Measurements from ENCODE around the gene SLC22A14.

DNA sequence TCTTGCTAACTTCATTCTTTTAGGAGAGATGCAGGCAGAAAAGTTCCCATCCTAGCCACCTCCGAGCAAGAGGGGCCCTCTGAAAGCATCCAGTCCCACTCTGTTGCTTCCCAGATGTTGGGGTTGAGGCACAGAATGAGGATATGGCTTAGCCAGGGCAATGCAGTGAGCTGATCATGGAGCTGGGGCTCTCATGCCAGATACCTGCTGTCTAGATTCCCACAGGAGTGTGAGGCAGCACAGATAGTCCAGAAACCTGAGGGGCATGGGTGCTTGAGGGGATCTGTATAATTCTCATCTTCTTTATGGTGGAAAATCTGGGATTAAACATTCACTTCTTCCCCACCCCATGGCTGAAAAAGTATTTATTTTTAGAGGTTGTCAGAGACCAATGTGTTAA, 15.3 kb upstream of the SLC22A14 start:
- TF ChIP-seq, protein P1, sequence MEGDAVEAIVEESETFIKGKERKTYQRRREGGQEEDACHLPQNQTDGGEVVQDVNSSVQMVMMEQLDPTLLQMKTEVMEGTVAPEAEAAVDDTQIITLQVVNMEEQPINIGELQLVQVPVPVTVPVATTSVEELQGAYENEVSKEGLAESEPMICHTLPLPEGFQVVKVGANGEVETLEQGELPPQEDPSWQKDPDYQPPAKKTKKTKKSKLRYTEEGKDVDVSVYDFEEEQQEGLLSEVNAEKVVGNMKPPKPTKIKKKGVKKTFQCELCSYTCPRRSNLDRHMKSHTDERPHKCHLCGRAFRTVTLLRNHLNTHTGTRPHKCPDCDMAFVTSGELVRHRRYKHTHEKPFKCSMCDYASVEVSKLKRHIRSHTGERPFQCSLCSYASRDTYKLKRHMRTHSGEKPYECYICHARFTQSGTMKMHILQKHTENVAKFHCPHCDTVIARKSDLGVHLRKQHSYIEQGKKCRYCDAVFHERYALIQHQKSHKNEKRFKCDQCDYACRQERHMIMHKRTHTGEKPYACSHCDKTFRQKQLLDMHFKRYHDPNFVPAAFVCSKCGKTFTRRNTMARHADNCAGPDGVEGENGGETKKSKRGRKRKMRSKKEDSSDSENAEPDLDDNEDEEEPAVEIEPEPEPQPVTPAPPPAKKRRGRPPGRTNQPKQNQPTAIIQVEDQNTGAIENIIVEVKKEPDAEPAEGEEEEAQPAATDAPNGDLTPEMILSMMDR (IDR thresholded peaks at IDR 0.05) = no peak
- TF ChIP-seq EZH2 (IDR thresholded peaks at IDR 0.05; ENCODE audit: borderline replicate concordance, insufficient read depth, low read depth, low read length, poor library complexity, severe bottlenecking) = no peak
